Activated T-cell treated with anti-CD3 and anti-CD28 coated beads for 4 hours (primary cell): ENCODE results near the gene GPR156.
"Not testable (repeated sequence)": the region's sequence is repeated elsewhere in the genome, so short reads cannot be mapped to it uniquely, and the experiment has no call there.

Experiments used
- DNase-seq: peaks from one replicate; pipeline ENCODE4 v3.0.0-alpha.2; 2020

GPR156 gene

DNA sequence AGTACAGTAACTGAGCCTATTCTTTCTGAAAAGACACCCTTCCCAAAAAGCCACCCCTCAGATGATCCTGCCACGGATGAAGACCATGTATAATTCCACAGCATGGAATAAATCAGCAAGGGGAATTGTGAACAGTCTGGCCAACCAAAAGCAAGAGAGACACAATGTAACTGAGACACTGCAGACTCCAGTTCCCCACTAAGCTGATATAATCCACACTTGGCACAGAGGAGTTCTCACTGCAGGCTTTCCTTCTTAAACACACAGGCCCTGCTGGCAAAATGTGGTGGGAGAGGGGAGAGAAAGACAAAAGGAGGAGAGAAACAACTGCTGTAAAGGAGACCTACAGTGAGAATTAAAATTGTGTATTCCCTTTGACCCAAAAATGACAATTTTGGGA is 12.7 kb downstream of the GPR156 start:
- no peak for DNase-seq

DNA sequence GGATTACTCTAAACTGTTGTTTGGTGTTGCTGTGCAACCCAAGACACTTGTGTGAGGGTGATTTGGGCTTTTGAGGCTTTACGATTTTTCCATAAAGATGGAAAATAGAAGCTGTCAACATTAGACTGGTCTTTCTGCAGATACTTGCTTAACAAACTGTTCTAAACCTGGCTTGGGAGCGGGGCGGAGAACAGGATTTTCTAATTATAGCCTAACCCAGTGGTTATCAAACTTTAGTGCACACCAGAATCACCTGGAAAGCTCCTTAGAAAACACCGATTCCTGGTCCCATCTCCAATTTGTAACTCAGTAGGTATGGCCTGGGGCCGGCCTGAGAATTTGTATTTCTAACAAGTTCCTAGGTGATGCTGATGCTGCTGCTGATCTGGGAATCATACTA is 19.0 kb downstream of the GPR156 start:
- DNase-seq: no peak

- no peak for DNase-seq
Observed at GRCh38 chr3:120264963-120265362, 20.1 kb downstream of the GPR156 start.

GRCh38 chr3:120263792-120264191 is 21.2 kb downstream of the GPR156 start:
- DNase-seq: no peak

GRCh38 chr3:120258009-120258408 is 27.0 kb downstream of the GPR156 start:
- DNase-seq: no peak

GRCh38 chr3:120245386-120245785 is 39.6 kb downstream of the GPR156 start:
- no peak for DNase-seq

GRCh38 chr3:120244834-120245225 is 40.2 kb downstream of the GPR156 start:
- no peak for DNase-seq

GRCh38 chr3:120239644-120240043 is 45.4 kb downstream of the GPR156 start:
- DNase-seq: no peak

DNA sequence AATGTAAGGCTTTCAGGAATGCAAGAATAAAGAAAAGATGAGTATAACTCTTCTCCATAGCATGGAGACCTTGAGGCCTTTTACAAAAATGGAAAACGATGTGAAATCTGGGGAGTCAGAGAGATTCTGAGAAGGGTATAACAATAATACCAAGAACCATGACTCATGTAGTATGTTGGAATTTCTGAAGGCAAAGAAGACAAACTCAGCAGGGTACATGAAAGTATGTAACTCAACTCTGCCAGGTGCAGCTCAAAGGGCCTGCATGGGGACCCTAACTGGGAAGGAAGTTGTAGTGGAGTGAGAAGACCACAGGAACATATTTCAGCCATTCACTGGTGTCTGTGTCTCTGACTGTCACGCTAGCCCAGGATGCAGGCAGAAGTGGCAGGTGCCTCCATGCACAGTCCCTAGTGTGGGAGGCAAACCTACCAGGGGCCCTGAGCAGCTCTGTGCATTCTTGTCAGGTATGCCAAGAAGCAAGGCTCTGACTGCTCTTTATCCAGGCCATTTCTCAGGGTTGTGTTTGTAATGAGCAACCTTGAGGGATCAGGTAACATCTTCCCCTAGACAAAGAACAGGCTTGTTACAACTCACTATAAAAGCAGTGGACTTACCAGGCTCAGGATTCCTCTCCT is 57.2 kb downstream of the GPR156 start:
- DNase-seq: no peak

- DNase-seq: no peak
Observed at GRCh38 chr3:120224237-120224636, 60.8 kb downstream of the GPR156 start.

DNA sequence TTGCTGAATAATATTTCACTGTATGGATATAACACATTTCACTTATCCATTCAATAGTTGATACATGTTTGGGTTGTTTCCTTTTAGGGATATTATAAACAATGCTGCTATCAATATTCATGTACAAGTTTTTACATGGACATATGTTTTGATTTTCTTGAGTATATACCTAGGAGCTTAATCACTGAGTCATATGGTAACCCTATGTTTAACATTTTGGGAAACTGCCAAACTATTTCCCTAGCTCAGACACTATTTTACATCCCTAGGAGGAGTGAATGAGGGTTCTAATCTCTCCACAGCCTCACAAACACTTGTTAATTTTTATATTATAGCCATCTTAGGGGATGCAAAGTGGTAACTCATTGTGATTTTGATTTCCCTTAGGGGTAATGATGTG is 66.0 kb downstream of the GPR156 start:
- DNase-seq: no peak

DNA sequence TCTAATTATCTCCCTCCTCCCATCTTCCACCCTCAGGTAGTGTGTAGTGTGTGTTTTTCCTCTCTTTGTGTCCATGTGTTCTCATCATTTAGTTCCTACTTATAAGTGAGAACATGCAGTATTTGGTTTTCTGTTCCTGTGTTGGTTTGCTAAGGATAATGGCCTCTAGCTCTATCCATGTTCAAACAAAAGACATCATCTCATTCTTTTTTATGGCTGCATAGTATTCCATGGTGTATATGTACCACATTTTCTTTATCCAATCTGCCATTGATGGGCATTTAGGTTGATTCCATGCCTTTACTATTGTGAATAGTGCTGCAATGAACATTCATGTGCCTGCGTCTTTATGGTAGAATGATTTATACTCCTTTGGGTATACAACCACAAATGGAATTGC is 68.4 kb downstream of the GPR156 start:
- DNase-seq: not testable (repeated sequence)

GRCh38 chr3:120214176-120214575 is 70.8 kb downstream of the GPR156 start:
- DNase-seq: no peak

DNA sequence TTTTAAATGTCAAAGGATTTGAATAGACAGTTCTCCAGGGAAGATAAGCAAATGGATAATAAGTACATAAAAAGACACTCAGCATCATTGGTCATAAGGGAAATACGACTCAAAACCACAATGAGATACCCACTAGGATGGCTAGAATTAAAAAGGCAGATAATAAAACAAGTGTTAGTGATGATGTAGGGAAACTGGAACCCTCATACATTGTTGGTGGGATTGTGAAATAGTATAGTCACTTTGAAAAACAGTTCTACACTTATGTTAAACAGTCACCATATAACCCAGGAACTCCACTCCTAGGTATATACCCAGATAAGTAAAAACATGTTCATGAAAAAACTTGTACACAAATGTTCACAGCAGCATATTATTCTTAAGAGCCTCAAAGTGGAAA is 72.5 kb downstream of the GPR156 start:
- DNase-seq: no peak

DNA sequence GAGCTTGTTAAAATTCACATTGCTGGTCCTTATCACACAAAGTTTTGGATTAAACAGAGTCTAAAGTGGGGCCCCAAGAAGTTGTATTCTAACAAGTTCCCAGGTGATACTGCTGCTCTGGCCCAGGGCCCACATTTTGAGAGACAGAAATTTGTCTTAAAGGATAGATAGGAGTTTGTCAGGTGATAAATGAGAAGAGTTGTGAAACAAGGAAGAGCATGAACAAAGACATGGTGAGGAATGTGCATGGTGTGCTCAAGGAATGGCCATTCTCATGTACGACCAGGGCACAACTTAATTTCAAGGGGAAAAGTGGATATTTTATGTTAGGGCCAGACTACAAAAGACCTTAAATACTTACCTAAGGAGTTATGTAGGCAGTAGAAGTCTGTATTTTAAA is 75.6 kb downstream of the GPR156 start:
- DNase-seq: no peak

DNA sequence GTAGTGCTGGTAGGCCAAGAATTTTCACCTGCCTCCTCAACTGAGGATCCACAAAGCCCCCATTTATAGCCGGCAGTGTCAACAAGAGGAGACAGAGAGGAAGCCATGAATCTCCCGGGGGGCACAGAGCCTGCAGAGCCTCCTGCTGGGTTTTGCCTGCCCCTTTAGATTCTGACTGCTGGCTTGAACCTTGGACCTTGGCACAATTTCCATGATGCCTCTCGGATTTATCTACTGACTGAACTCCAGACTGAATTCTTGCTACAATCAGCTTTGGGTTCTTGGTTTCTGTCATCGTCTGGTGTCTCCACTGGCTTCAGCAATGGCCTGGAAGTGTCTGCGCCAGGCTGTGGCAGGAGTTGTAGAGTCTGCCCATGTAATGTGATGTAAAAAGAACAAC is 80.7 kb downstream of the GPR156 start:
- no peak for DNase-seq

GRCh38 chr3:120203621-120204020 is 81.4 kb downstream of the GPR156 start:
- DNase-seq: no peak

DNA sequence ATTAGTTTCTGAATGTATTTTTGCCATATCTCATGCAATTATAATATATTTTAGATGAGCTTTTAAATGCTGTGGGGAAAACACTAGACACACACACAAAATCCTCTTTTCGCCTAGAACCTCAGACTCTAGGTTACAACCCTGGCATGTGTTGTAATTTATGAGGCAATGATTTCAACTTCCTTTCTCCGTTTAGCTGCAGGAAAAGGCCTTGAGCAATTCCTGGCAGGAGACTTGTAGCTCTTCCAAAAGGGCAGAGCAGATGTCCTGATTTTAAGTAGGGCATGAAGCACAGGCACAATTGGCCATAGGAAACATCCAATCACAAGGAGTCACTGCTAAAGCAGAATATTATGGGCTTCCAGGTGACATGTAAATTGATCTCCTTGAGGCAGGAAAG is 82.0 kb downstream of the GPR156 start:
- no peak for DNase-seq

GRCh38 chr3:120202363-120202762 is 82.7 kb downstream of the GPR156 start:
- no peak for DNase-seq

- no peak for DNase-seq
Observed at GRCh38 chr3:120200493-120201235, 84.4 kb downstream of the GPR156 start.

GRCh38 chr3:120198305-120198878 is 86.6 kb downstream of the GPR156 start:
- no peak for DNase-seq

- DNase-seq: no peak
Observed at GRCh38 chr3:120196812-120197211, 88.2 kb downstream of the GPR156 start.

DNA sequence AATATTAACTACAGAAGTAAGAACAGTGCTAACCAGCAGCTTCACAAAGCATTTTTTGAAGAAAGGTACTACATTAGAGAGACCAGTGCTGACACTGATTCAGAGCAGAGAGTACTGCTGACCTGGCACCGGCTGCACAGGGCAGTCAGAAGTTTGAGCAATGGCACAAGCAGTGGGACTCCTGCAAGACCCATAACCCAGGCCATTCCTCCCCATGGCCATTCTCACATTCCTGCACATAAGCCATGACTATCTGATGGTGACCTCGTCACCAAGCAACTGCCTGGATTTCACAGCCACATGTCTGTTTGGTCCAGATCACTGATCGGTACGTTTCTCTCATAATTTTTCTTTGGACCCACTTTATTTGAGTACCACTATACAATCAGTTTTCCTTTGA is 88.7 kb downstream of the GPR156 start:
- DNase-seq: no peak

DNA sequence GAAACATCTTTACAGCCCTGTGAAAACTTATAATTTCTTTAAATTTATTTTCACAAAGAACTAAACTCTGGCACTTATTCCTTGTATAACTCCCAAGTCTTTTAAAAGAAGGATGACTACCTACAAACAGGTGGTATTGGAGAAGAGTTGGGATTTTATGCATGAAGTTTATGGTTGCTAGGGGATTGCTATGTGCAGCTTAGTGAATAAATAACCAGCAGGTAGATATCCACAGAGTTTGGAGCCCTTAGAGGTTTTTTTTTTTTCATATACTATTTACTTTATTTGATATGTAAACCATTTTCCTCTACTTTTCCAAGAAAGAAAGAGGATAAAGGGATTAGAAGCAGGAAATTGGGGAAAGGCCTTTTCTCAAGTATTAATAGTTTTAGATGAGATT is 91.5 kb downstream of the GPR156 start:
- no peak for DNase-seq

- DNase-seq: no peak
Observed at GRCh38 chr3:120192579-120192978, 92.4 kb downstream of the GPR156 start.
